Endodermal cell (in vitro differentiated cells): ENCODE measurements around the gene TTC28. TPM values are rescaled to one million over a fixed set of nuclear protein-coding genes. Genes with fewer than 3 reads are reported as not detected.

Experiments used
- DNase-seq: peaks from one replicate; pipeline ENCODE4 v3.0.0-alpha.2; 2017
- H3K27ac ChIP-seq: 2 replicates; pipeline ENCODE4 v1.5.1; 2013; ENCODE audit warnings: mild to moderate bottlenecking, low read depth, low read length, moderate library complexity
- H3K27me3 ChIP-seq: 2 replicates; pipeline ENCODE4 v1.6.1; 2013; ENCODE audit warnings: mild to moderate bottlenecking, low read length, moderate library complexity; ENCODE audit not compliant: insufficient read depth, control insufficient read depth, poor library complexity, severe bottlenecking
- H3K36me3 ChIP-seq: 2 replicates; pipeline ENCODE4 v1.7.0; 2013; ENCODE audit warnings: mild to moderate bottlenecking, low read length, moderate library complexity; ENCODE audit not compliant: control insufficient read depth, insufficient read depth
- H3K4me1 ChIP-seq: one replicate; pipeline ENCODE4 v1.7.0; 2013; ENCODE audit warnings: low read length; ENCODE audit not compliant: control insufficient read depth, insufficient read depth
- H3K4me3 ChIP-seq: 2 replicates; pipeline ENCODE4 v1.5.1; 2013; ENCODE audit warnings: mild to moderate bottlenecking, low read length, moderate library complexity
- H3K9ac ChIP-seq: 2 replicates; pipeline ENCODE4 v1.6.1; 2013; ENCODE audit warnings: mild to moderate bottlenecking, low read length, moderate library complexity; ENCODE audit not compliant: poor library complexity, severe bottlenecking; ENCODE audit errors: extremely low read depth
- H3K9me3 ChIP-seq: 2 replicates; pipeline ENCODE4 v1.6.1; 2013; ENCODE audit warnings: mild to moderate bottlenecking, low read length, moderate library complexity; ENCODE audit not compliant: control insufficient read depth
- H3K27ac Mint-ChIP-seq: 2 replicates; pipeline ENCODE4 v1.8.0; 2020; ENCODE audit warnings: mixed read lengths
- H3K27me3 Mint-ChIP-seq: 2 replicates; pipeline ENCODE4 v1.8.0; 2021; ENCODE audit warnings: mild to moderate bottlenecking, mixed read lengths; ENCODE audit not compliant: insufficient read depth
- H3K36me3 Mint-ChIP-seq: 2 replicates; pipeline ENCODE4 v1.8.0; 2020; ENCODE audit warnings: low read depth, mixed read lengths
- H3K4me1 Mint-ChIP-seq: 2 replicates; pipeline ENCODE4 v1.8.0; 2020; ENCODE audit warnings: mixed read lengths
- H3K4me3 Mint-ChIP-seq: 2 replicates; pipeline ENCODE4 v1.8.0; 2020; ENCODE audit warnings: mild to moderate bottlenecking, moderate library complexity, mixed read lengths
- H3K9me3 Mint-ChIP-seq: 2 replicates; pipeline ENCODE4 v1.8.0; 2020; ENCODE audit warnings: mild to moderate bottlenecking, mixed read lengths
- CTCF ChIP-seq: fragments of 200-600 bp; sonication (generic); conservative IDR thresholded peaks from 2 replicates; pipeline ENCODE4 v1.5.0; 2021; ENCODE audit warnings: antibody characterized with exemption, mild to moderate bottlenecking
- WGBS, 2 experiments: methylation state at CpG; one replicate each; pipeline versions ENCODE4 v1.1.5 to v1.1.7; 2013; ENCODE audit warnings: missing lambda C conversion rate in 2 of 2, mixed read lengths in 1 of 2; ENCODE audit not compliant: insufficient coverage in 1 of 2, insufficient read length in 1 of 2; 5-methylcytosine and 5-hydroxymethylcytosine counted together
- total RNA-seq, 2 donors: library from RNA; stranded (reverse); fragmentation: NEBNext Ultra II Directional in 1 of 2; extraction: Animal tissue kit (Norgen Biotek cat#: 25700) in 1 of 2; gene quantifications; 2 replicates in 1 of 2; 3 replicates in 1 of 2; pipeline ENCODE4 v1.2.1, GENCODE V29; 2021

Gene TTC28
- total RNA-seq, 2 donors from 2014 or later: 28.6 to 34.0 TPM

GRCh38 chr22:28247136-28247535 lies 432.5 kb downstream of the TTC28 start:
- no peaks in the 10 kb centered on the region for H3K9me3 ChIP-seq

GRCh38 chr22:28246397-28246796 lies 433.2 kb downstream of the TTC28 start:
- Mint-ChIP-seq H3K27me3 (peaks cover 39% of the 10 kb centered on the region), H3K36me3 (no peaks in the 10 kb centered on the region), H3K4me3 (no peak overlapping the region), H3K9me3 (no peaks in the 10 kb centered on the region), H3K4me1 (peaks cover 19% of the 10 kb centered on the region), H3K27ac (no peak overlapping the region)
- Histone ChIP-seq H3K9me3 (no peaks in the 10 kb centered on the region), H3K27ac (no peak overlapping the region), H3K4me3 (no peak overlapping the region), H3K27me3 (peaks cover 53% of the 10 kb centered on the region), H3K36me3 (no peaks in the 10 kb centered on the region), H3K4me1 (no peaks in the 10 kb centered on the region), H3K9ac (no peak overlapping the region)
- WGBS, 2 experiments: 88 to 97% methylated on average over 2 of the region's 2 CpGs
- TF ChIP-seq CTCF: no peak
- no peak for DNase-seq

More at GRCh38 chr22:28247136-28247535, 432.5 kb downstream of the TTC28 start:
- DNase-seq: no peak
- 92 to 97% methylated on average over 4 to 5 of the region's 5 CpGs for WGBS, 2 experiments
- Histone ChIP-seq H3K27ac (peak overlapping the region; percentile 7), H3K4me1 (no peaks in the 10 kb centered on the region), H3K4me3 (no peak overlapping the region), H3K27me3 (peaks cover 46% of the 10 kb centered on the region), H3K36me3 (no peaks in the 10 kb centered on the region), H3K9ac (no peak overlapping the region)
- Mint-ChIP-seq H3K4me1 (peaks cover 19% of the 10 kb centered on the region), H3K27me3 (peaks cover 33% of the 10 kb centered on the region), H3K9me3 (no peaks in the 10 kb centered on the region), H3K36me3 (no peaks in the 10 kb centered on the region), H3K27ac (no peak overlapping the region), H3K4me3 (no peak overlapping the region)
- no peak for TF ChIP-seq CTCF

- no peak overlapping the region for H3K4me3 Mint-ChIP-seq
- H3K27me3 Mint-ChIP-seq: peaks cover 44% of the 10 kb centered on the region
- peaks cover 60% of the 10 kb centered on the region for H3K27me3 ChIP-seq
- no peak for TF ChIP-seq CTCF
- no peak overlapping the region for H3K27ac Mint-ChIP-seq
- WGBS, 2 experiments: 74 to 75% methylated on average over 3 to 5 of the region's 5 CpGs
- peaks cover 19% of the 10 kb centered on the region for H3K4me1 Mint-ChIP-seq
- H3K36me3 Mint-ChIP-seq: no peaks in the 10 kb centered on the region
- no peak overlapping the region for H3K9ac ChIP-seq
- no peaks in the 10 kb centered on the region for H3K9me3 ChIP-seq
- no peaks in the 10 kb centered on the region for H3K9me3 Mint-ChIP-seq
- no peak overlapping the region for H3K4me3 ChIP-seq
- no peak overlapping the region for H3K27ac ChIP-seq
- no peak for DNase-seq
- H3K4me1 ChIP-seq: no peaks in the 10 kb centered on the region
- no peaks in the 10 kb centered on the region for H3K36me3 ChIP-seq
Measured at GRCh38 chr22:28245579-28246224, 433.9 kb downstream of the TTC28 start.
